Upper lobe of left lung (tissue), 6 donors: ENCODE results near the gene DAO. TPM values are rescaled to one million over a fixed set of nuclear protein-coding genes. Genes with fewer than 3 reads are reported as not detected.

Experiments used
- ATAC-seq, 2 donors: fragments of 200-7000 bp; cut with Tn5 transposase; one replicate each; pipeline ENCODE4 v1.9.1; 2022; ENCODE audit warnings: mild to moderate bottlenecking in 2 of 2, moderate library complexity in 2 of 2; ENCODE audit not compliant: low FRiP score in 2 of 2
- DNase-seq, 2 donors: peaks; one replicate each; pipeline ENCODE4 v3.0.0-alpha.2; 2019 to 2020
- H3K27ac ChIP-seq, 4 donors: fragments of 200-600 bp; sonication (generic); one replicate each; pipeline ENCODE4 v1.5.1; 2016 to 2019
- H3K27me3 ChIP-seq, 4 donors: fragments of 200-600 bp; sonication (generic); one replicate each; pipeline ENCODE4 v1.5.1; 2017 to 2019
- H3K36me3 ChIP-seq, 4 donors: fragments of 200-600 bp; sonication (generic); one replicate each; pipeline ENCODE4 v1.5.1; 2016 to 2019
- H3K4me1 ChIP-seq, 4 donors: fragments of 200-600 bp; sonication (generic); one replicate each; pipeline ENCODE4 v1.5.1; 2018 to 2019
- H3K4me3 ChIP-seq, 4 donors: fragments of 200-600 bp; sonication (generic); one replicate each; pipeline ENCODE4 v1.5.1; 2017 to 2019; ENCODE audit warnings: mild to moderate bottlenecking in 2 of 4, moderate library complexity in 1 of 4
- H3K9me3 ChIP-seq, 4 donors: fragments of 200-600 bp; sonication (generic); one replicate each; pipeline ENCODE4 v1.5.1; 2018 to 2019
- EP300 ChIP-seq, 4 donors: sonication (generic); formaldehyde crosslinking; IDR thresholded peaks; one replicate each; pipeline ENCODE4 v1.5.1; 2017; ENCODE audit warnings: antibody characterized with exemption in 4 of 4, control low read depth in 2 of 4
- POLR2A ChIP-seq, 4 donors: fragments of 450-650 bp; IDR thresholded peaks; one replicate each; pipeline ENCODE4 v1.5.1; 2016 to 2017; ENCODE audit warnings: antibody characterized with exemption in 4 of 4, mild to moderate bottlenecking in 2 of 4
- POLR2AphosphoS5 ChIP-seq, 2 donors: sonication (generic); formaldehyde crosslinking; IDR thresholded peaks; one replicate each; pipeline ENCODE4 v1.5.1; 2017; ENCODE audit warnings: antibody characterized with exemption in 2 of 2
- WGBS, 2 donors: methylation state at CpG; one replicate each; pipeline ENCODE4 v1.1.5; 2017 to 2018; 5-methylcytosine and 5-hydroxymethylcytosine counted together
- total RNA-seq, 6 donors: library from RNA; depleted of rRNA in 4 of 6; stranded (reverse); fragments of >200 nt in 4 of 6; gene quantifications; one replicate each; pipeline versions ENCODE4 v1.1.0 to v1.2.1, GENCODE V29; 2016 to 2021
- TF ChIP-seq, protein P1 (sequence below), 6 experiments: fragments of 450-650 bp in 4 of 6; fragments of 200-600 bp in 2 of 6; sonication (generic) in 2 of 6; IDR thresholded peaks; one replicate each; pipeline ENCODE4 v1.5.1; 2016 to 2019; ENCODE audit warnings: antibody characterized with exemption in 6 of 6
- donor health status: DM: no; HTN: no; CAD: no; lungs with moderate emphysema.
- donor health status: DM: no; HTN: yes; CAD: no; lungs with severe emphysema.

Gene DAO
- total RNA-seq, 6 donors from 2014 or later, result not detected

DNA sequence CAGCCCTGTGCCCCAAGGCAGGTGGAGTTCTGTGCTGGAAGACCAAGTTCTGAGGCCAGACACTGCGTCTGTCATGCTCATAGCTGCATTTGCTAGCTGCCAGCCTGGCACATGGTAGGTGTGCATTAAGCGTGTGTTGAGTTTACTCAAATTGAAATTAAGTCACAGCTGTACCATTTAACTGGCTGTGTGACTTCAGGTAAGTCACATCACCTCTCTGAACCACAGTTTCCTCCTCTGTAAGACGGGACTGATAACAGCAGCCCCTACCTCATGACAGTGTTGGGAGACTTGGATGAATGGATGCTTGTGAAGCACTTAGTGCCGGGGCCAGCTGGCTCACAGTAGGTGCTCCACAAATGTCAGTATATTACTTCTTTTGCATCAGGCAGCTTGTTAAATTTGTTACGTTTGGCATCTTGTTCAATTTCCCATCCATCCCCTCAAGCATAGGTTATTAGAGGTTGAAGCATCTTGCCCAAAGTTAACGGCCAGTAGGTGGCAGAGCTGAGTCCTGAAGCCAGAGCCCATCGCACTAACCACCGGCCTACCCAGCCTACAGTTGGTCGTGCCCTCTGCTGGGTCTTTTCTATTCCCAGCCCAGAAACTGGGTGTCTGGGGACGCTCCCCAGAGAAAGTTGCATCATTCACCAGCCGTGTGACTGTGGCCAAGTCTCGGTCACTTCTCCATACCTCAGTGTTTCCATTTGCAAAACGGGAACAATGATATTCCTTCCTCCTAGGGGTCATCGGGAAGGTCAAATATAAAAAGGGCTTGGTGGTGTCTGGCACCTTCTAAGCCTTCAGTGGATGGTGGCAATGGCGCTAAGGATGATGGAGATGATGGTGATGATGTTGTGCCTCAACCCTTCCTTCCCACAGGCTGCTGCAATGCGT lies 4.5 kb downstream of the DAO start:
- WGBS, 2 donors, result 50 to 57% methylated on average over 15 to 16 of the region's 16 CpGs
- Histone ChIP-seq H3K4me1 (no peaks in the 10 kb centered on the region), H3K36me3 (no peaks in the 10 kb centered on the region), H3K9me3 (no peaks in the 10 kb centered on the region), H3K4me3 (no peak overlapping the region), H3K27ac (no peak overlapping the region), H3K27me3 (no peaks in the 10 kb centered on the region)
- ATAC-seq, result peak; percentile 70 to 84
- peak in 1 of 2 donors; percentile 69 for DNase-seq
- TF ChIP-seq, protein P1, sequence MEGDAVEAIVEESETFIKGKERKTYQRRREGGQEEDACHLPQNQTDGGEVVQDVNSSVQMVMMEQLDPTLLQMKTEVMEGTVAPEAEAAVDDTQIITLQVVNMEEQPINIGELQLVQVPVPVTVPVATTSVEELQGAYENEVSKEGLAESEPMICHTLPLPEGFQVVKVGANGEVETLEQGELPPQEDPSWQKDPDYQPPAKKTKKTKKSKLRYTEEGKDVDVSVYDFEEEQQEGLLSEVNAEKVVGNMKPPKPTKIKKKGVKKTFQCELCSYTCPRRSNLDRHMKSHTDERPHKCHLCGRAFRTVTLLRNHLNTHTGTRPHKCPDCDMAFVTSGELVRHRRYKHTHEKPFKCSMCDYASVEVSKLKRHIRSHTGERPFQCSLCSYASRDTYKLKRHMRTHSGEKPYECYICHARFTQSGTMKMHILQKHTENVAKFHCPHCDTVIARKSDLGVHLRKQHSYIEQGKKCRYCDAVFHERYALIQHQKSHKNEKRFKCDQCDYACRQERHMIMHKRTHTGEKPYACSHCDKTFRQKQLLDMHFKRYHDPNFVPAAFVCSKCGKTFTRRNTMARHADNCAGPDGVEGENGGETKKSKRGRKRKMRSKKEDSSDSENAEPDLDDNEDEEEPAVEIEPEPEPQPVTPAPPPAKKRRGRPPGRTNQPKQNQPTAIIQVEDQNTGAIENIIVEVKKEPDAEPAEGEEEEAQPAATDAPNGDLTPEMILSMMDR (IDR thresholded peaks at IDR 0.05), result peak; percentile 43 to 64 (median 55)
- TF ChIP-seq POLR2AphosphoS5 (IDR thresholded peaks at IDR 0.05), result no peak

- Histone ChIP-seq H3K4me3 (no peak overlapping the region), H3K27ac (no peak overlapping the region), H3K9me3 (no peaks in the 10 kb centered on the region), H3K4me1 (no peaks in the 10 kb centered on the region), H3K36me3 (no peaks in the 10 kb centered on the region), H3K27me3 (no peaks in the 10 kb centered on the region)
- DNase-seq, result no peak
- 74 to 76% methylated on average over 7 to 9 of the region's 9 CpGs for WGBS, 2 donors
- ATAC-seq, result no peak
- TF ChIP-seq POLR2AphosphoS5 (IDR thresholded peaks at IDR 0.05), result no peak
- no peak for TF ChIP-seq EP300 (IDR thresholded peaks at IDR 0.05)
- no peak for TF ChIP-seq POLR2A (IDR thresholded peaks at IDR 0.05)
- TF ChIP-seq, protein P1 (IDR thresholded peaks at IDR 0.05), result no peak
Observed at GRCh38 chr12:108886873-108887629, 7.2 kb downstream of the DAO start.

DNA sequence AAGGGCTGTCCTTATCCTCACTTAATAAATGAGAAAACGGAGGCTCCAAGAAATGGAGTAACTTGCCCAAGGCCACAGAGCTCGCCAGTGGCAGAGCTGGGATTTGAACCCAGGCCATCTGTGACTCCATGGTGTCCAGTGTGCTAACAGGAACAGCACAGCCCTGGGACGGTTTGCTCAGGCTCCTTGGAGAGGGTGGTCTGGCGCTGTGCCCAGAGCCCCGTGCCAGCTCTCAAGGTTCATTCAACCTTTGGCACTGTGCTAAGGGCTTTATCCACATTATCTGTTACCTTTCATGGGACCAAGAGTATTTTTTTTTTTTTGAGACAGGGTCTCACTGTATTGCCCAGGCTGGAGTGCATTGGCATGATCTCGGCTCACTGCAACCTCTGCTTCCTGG lies 8.1 kb downstream of the DAO start:
- TF ChIP-seq POLR2AphosphoS5 (IDR thresholded peaks at IDR 0.05), result no peak
- TF ChIP-seq POLR2A (IDR thresholded peaks at IDR 0.05), result no peak
- no peak for TF ChIP-seq EP300 (IDR thresholded peaks at IDR 0.05)
- TF ChIP-seq, protein P1 (IDR thresholded peaks at IDR 0.05), result no peak
- H3K9me3 ChIP-seq, result no peaks in the 10 kb centered on the region
- no peak overlapping the region for H3K27ac ChIP-seq
- no peaks in the 10 kb centered on the region for H3K4me1 ChIP-seq
- DNase-seq, result peak in 1 of 2 donors; percentile 45
- no peaks in the 10 kb centered on the region for H3K36me3 ChIP-seq
- WGBS, 2 donors, result 53 to 61% methylated on average over 6 of the region's 6 CpGs
- no peak overlapping the region for H3K4me3 ChIP-seq
- no peak for ATAC-seq
- no peaks in the 10 kb centered on the region for H3K27me3 ChIP-seq

GRCh38 chr12:108890208-108890607 lies 10.3 kb downstream of the DAO start:
- no peak for DNase-seq
- WGBS, 2 donors, result 61 to 68% methylated on average over 2 of the region's 2 CpGs

More at GRCh38 chr12:108890208-108890607, 10.3 kb downstream of the DAO start:
- ATAC-seq, result no peak
- H3K36me3 ChIP-seq, result no peaks in the 10 kb centered on the region
- H3K4me1 ChIP-seq, result no peaks in the 10 kb centered on the region
- no peak overlapping the region for H3K4me3 ChIP-seq
- no peak overlapping the region for H3K27ac ChIP-seq
- TF ChIP-seq, protein P1 (IDR thresholded peaks at IDR 0.05), result no peak
- no peak for TF ChIP-seq POLR2AphosphoS5 (IDR thresholded peaks at IDR 0.05)
- TF ChIP-seq EP300 (IDR thresholded peaks at IDR 0.05), result no peak
- TF ChIP-seq POLR2A (IDR thresholded peaks at IDR 0.05), result no peak
- H3K27me3 ChIP-seq, result no peaks in the 10 kb centered on the region
- no peaks in the 10 kb centered on the region for H3K9me3 ChIP-seq
